ENCODE results near the gene ADCY7. TPM values are rescaled to one million over a fixed set of nuclear protein-coding genes. Genes with fewer than 3 reads are reported as not detected.

ADCY7 gene
- 1 to 10 TPM; 3.4 to 9.3 TPM for total RNA-seq

GRCh38 chr16:50266337-50267091 is at the start of gene ADCY7:
ADCY7 (plus strand) TSS chr16:50266551; CDS start chr16:50288180, 21,629 bp downstream.

Small RNAs within 50 kb of the gene (small RNA-seq; reads per million reads assigned to genes)
- 0 reads per million in 2 donors for gene MIR6771

Other genes starting within 250 kb of the ADCY7 start
- 10 to 100 TPM; 30.3 to 45.6 TPM for gene CNEP1R1, start 241.3 kb upstream of the ADCY7 start, total RNA-seq
- 10 to 100 TPM; 22.4 to 32.0 TPM for gene HEATR3, start 200.6 kb upstream of the ADCY7 start, total RNA-seq
- 10 to 100 TPM in 1 of 2 donors, 1 to 10 TPM in 1; 9.6 to 11.3 TPM for gene TENT4B, start 113.2 kb upstream of the ADCY7 start, total RNA-seq
- gene BRD7, start 102.4 kb downstream of the ADCY7 start, total RNA-seq = 10 to 100 TPM; 26.3 to 31.3 TPM

All from melanocyte of skin (primary cell).